NCI-H82 (cell line): ENCODE data around the gene PRKN.

Source experiments
- DNase-seq: peaks from one replicate; lab custom pipeline; 2025; lab: John Stamatoyannopoulos, UW

PRKN gene

GRCh38 chr6:161413355-161413771 is 1314.2 kb downstream of the PRKN start:
- DNase-seq, result no peak

- no peak for DNase-seq
These were observed 1314.8 kb downstream of the PRKN start for GRCh38 chr6:161412795-161413194.

- DNase-seq, result no peak
These were observed 1316.2 kb downstream of the PRKN start for GRCh38 chr6:161411265-161411944.

GRCh38 chr6:161410736-161411135 is 1316.8 kb downstream of the PRKN start:
- no peak for DNase-seq

- DNase-seq, result no peak
These were observed 1317.5 kb downstream of the PRKN start for GRCh38 chr6:161410076-161410475.

- DNase-seq, result no peak
These were observed 1318.2 kb downstream of the PRKN start for GRCh38 chr6:161409353-161409752.

- no peak for DNase-seq
These were observed 1319.5 kb downstream of the PRKN start for GRCh38 chr6:161408041-161408440.

- DNase-seq, result peak; percentile 17
These were observed 1320.0 kb downstream of the PRKN start for GRCh38 chr6:161407581-161407980.

- DNase-seq, result no peak
These were observed 1320.5 kb downstream of the PRKN start for GRCh38 chr6:161407115-161407514.

- no peak for DNase-seq
These were observed 1320.9 kb downstream of the PRKN start for GRCh38 chr6:161406646-161407045.

GRCh38 chr6:161405418-161405817 is 1322.1 kb downstream of the PRKN start:
- no peak for DNase-seq

- DNase-seq, result no peak
These were observed 1323.8 kb downstream of the PRKN start for GRCh38 chr6:161403717-161404116.

- DNase-seq, result no peak
These were observed 1325.8 kb downstream of the PRKN start for GRCh38 chr6:161401587-161402309.

GRCh38 chr6:161400671-161401070 is 1326.9 kb downstream of the PRKN start:
- no peak for DNase-seq

- no peak for DNase-seq
These were observed 1331.0 kb downstream of the PRKN start for GRCh38 chr6:161396539-161396938.

- DNase-seq, result no peak
These were observed 1331.8 kb downstream of the PRKN start for GRCh38 chr6:161395716-161396231.

- DNase-seq, result no peak
These were observed 1333.1 kb downstream of the PRKN start for GRCh38 chr6:161394437-161394836.

GRCh38 chr6:161393839-161394364 is 1333.7 kb downstream of the PRKN start:
- peak; percentile 76 for DNase-seq

GRCh38 chr6:161393292-161393691 is 1334.3 kb downstream of the PRKN start:
- DNase-seq, result no peak

- no peak for DNase-seq
These were observed 1337.8 kb downstream of the PRKN start for GRCh38 chr6:161389756-161390155.

GRCh38 chr6:161383951-161384350 is 1343.6 kb downstream of the PRKN start:
- no peak for DNase-seq

- no peak for DNase-seq
These were observed 1347.6 kb downstream of the PRKN start for GRCh38 chr6:161379834-161380582.
